Measurements from ENCODE around the gene ZSCAN10. TPM values are rescaled to one million over a fixed set of nuclear protein-coding genes. Genes with fewer than 3 reads are reported as not detected.

ZSCAN10 gene
- total RNA-seq, 1 experiment from 2014 or later = 207 TPM

GRCh38 chr16:3129137-3130131, 30.3 kb upstream of the ZSCAN10 start:
- H3K4me3 Mint-ChIP-seq = peak overlapping the region in 1 of 2 experiments; percentile 62; a peak in 2 of 5 replicates
- peak; percentile 85 for DNase-seq
- Histone ChIP-seq H2BK20ac (ENCODE audit: low read depth, low read length, poor library complexity, severe bottlenecking) (no peak overlapping the region), H2BK15ac (ENCODE audit: low read depth, low read length) (no peak overlapping the region), H4K8ac (replicated peaks; ENCODE audit: insufficient read length, low read depth, low read length) (no peak overlapping the region), H2BK120ac (ENCODE audit: low read depth, low read length, poor library complexity, severe bottlenecking) (no peak overlapping the region), H4K91ac (ENCODE audit: insufficient read length, low read depth, low read length) (no peak overlapping the region), H2AK5ac (ENCODE audit: insufficient read length, low read length) (no peak overlapping the region), H2AFZ (ENCODE audit: low read length) (no peak overlapping the region), H3K9ac (ENCODE audit: extremely low read depth, insufficient read length, low read length) (no peak overlapping the region), H3K79me2 (ENCODE audit: insufficient read depth, low read length) (peaks cover 8% of the 10 kb centered on the region), H3K27me3 (ENCODE audit: insufficient read depth, low read length) (no peaks in the 10 kb centered on the region), H3K18ac (ENCODE audit: insufficient read length, low read depth, low read length) (no peak overlapping the region), H4K5ac (ENCODE audit: insufficient read length, low read depth, low read length) (no peak overlapping the region), H3K9me3 (ENCODE audit: control insufficient read depth, low read depth, low read length) (no peaks in the 10 kb centered on the region), H3T11ph (ENCODE audit: low read length) (no peak overlapping the region), H3K4me1 (ENCODE audit: insufficient read depth, low read length) (peaks cover 3% of the 10 kb centered on the region; the same call in 1 of the 2 replicates), H3K23me2 (ENCODE audit: insufficient read length, low read depth, low read length, poor library complexity, severe bottlenecking) (peaks cover 12% of the 10 kb centered on the region), H3K4me2 (ENCODE audit: insufficient read depth, insufficient read length, low read length) (no peak overlapping the region), H3K4ac (ENCODE audit: low read depth, low read length) (no peak overlapping the region), H2BK5ac (ENCODE audit: insufficient read length, low read length) (no peak overlapping the region), H3K23ac (ENCODE audit: insufficient read length, low read depth, low read length) (no peak overlapping the region), H4K20me1 (ENCODE audit: control insufficient read depth, insufficient read depth, insufficient read length) (peaks cover 2% of the 10 kb centered on the region), H3K14ac (ENCODE audit: insufficient read depth, low read length) (no peak overlapping the region), H3K56ac (ENCODE audit: insufficient read length, low read depth, low read length) (no peak overlapping the region), H2BK12ac (ENCODE audit: insufficient read length, low read depth, low read length) (no peak overlapping the region), H3K27ac (ENCODE audit: insufficient read length, low read depth, low read length) (no peak overlapping the region), H3K79me1 (ENCODE audit: insufficient read depth, low read depth, low read length, poor library complexity, severe bottlenecking) (peaks cover 2% of the 10 kb centered on the region)
- peaks cover 48 to 49% of the 10 kb centered on the region in 2 experiments for H3K4me1 Mint-ChIP-seq
- H3K27me3 Mint-ChIP-seq (ENCODE audit: low read depth) = no peaks in the 10 kb centered on the region; the same call in none of the 2 replicates
- WGBS (ENCODE audit: extremely low coverage, insufficient read length, low lambda C conversion rate) = no CpG with 5 or more reads among the region's 28 CpGs
- peak overlapping the region; percentile 89 to 92 (median 91); a peak in 5 of 7 replicates for H3K27ac Mint-ChIP-seq
- no peaks in the 10 kb centered on the region for H3K9me3 Mint-ChIP-seq
- TF ChIP-seq CTCF (conservative IDR thresholded peaks at IDR 0.05) = peak; percentile 96
- peaks cover 4 to 25% (median 17%) of the 10 kb centered on the region in 3 experiments for H3K36me3 Mint-ChIP-seq (ENCODE audit: insufficient read depth in 1 of 3, low read depth in 3 of 3)

Data from H9 (cell line).